VCaP (cell line): ENCODE data around the gene KLF1.
A peak's percentile ranks its signal among the peaks of the same experiment; 100 is the strongest.

Source experiments
- H3K27ac ChIP-seq: fragments of 450-650 bp; 2 replicates; pipeline ENCODE4 v1.5.1; 2017
- CTCF ChIP-seq: fragments of 450-650 bp; conservative IDR thresholded peaks from 2 replicates; pipeline ENCODE4 v1.5.1; 2017; ENCODE audit warnings: mild to moderate bottlenecking, moderate library complexity

KLF1 gene

GRCh38 chr19:12886969-12887747, at the start of gene KLF1:
TSS of gene KLF1 (minus strand) at chr19:12887201. CDS start at chr19:12887140, 61 bp downstream.
- no peak for TF ChIP-seq CTCF
- H3K27ac ChIP-seq: no peak within 1 kb of the TSS

- H3K27ac ChIP-seq: peak overlapping the region; percentile 96; the same call in 1 of the 2 replicates
- TF ChIP-seq CTCF: no peak
These were observed 49.6 kb upstream of the KLF1 start for GRCh38 chr19:12936582-12936981.

GRCh38 chr19:12935071-12935470, 48.1 kb upstream of the KLF1 start:
- TF ChIP-seq CTCF: no peak

GRCh38 chr19:12933287-12934072, 46.5 kb upstream of the KLF1 start, which contains the start of gene FARSA:
TSS of gene FARSA (minus strand) at chr19:12933711. CDS start at chr19:12933696, 15 bp downstream.
- H3K27ac ChIP-seq: peak within 1 kb of the TSS; percentile 87
- TF ChIP-seq CTCF: no peak

More at GRCh38 chr19:12935071-12935470, 48.1 kb upstream of the KLF1 start:
- H3K27ac ChIP-seq: no peak overlapping the region

- peak overlapping the region; percentile 87 for H3K27ac ChIP-seq
- no peak for TF ChIP-seq CTCF
These were observed 45.6 kb upstream of the KLF1 start for GRCh38 chr19:12932392-12933286.

GRCh38 chr19:12930002-12930645, 43.1 kb upstream of the KLF1 start:
- no peak overlapping the region for H3K27ac ChIP-seq
- TF ChIP-seq CTCF: no peak
